HG03025 (cell line): ENCODE results near the gene ZSWIM4.
A peak's percentile ranks its signal among the peaks of the same experiment; 100 is the strongest.

Experiments
- ATAC-seq: cut with Tn5 transposase; IDR thresholded peaks from one replicate; pipeline ENCODE4 v1.9.1; 2021; ENCODE audit warnings: mild to moderate bottlenecking, moderate library complexity; ENCODE audit not compliant: unreplicated experiment, low FRiP score

ZSWIM4 gene

DNA sequence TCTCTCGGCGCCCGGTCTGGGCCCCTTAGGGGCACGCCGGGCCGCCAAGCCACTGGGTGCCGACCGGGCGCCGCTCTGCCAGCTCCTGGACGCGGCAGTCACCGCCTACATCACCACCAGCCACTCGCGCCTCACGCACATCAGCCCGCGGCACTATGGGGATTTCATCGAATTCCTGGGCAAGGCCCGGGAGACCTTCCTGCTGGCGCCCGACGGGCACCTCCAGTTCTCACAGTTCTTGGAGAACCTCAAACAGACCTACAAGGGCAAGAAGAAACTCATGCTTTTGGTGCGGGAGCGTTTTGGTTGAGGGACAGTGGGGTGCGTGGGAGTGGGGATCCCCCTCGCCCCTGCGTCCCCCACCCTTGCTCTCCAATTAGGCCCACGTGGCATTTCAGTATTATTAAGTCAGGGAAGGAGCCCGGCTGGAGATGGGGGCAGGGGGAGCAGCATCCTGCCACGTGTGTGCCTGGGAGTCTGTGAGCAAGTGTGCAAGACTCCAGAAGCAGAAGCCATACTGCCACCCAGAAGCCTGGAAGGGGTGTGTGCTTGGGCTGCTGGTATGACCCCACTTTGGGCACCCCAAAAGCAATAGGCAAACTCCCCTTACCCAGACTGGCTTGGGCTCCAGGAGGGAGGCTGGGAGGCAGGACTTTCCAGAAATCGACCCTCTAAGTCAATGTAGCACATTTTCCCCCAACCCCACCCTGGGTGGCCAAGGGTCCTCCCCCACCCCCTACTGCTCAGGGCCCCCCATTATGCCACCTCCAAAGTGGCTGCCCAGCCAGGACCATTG is 35.7 kb downstream of the ZSWIM4 start:
- ATAC-seq = no peak

DNA sequence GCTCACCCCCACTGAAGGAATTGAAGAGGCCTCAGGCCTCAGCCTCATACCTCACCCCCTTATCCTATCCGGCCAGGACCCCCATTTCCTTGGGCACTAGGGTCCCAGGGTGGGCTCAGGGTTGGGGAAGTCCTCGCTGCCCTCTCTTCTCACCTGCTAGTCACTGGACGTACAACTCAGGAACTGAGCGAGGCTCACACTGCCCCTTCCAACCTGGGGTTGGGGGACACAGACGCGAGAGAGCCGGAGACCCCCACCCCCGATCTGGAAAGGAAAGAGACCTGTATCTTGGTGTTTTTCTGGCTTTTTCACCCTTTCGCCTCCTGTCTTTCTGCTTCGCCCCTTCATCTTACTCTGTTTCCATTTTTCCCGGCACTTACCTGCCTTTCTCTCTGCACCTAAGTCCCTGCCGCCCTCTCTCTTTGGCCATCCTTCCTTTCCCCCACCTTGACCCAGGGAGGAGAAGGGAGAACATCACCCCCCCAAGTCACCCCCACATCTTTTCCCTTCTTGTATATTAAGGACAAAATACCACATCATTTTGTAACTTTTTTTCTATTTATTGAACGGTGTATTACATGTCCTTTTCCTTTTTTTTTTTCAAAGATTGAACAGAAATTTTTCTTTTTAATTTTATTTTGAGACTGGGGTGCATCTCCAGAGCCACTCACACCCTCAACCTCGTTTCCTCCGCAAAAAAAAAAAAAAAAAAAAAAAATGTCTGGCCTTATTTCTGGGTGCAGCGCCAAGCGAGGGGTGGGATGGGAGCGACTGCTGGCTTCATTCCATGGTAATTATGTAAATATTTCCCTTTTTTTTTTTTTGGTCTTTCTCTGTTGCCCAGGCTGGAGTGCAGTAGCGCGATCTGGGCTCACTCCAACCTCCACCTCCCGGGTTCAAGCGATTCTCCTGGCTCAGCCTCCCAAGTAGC is 36.6 kb downstream of the ZSWIM4 start:
- ATAC-seq = no peak

DNA sequence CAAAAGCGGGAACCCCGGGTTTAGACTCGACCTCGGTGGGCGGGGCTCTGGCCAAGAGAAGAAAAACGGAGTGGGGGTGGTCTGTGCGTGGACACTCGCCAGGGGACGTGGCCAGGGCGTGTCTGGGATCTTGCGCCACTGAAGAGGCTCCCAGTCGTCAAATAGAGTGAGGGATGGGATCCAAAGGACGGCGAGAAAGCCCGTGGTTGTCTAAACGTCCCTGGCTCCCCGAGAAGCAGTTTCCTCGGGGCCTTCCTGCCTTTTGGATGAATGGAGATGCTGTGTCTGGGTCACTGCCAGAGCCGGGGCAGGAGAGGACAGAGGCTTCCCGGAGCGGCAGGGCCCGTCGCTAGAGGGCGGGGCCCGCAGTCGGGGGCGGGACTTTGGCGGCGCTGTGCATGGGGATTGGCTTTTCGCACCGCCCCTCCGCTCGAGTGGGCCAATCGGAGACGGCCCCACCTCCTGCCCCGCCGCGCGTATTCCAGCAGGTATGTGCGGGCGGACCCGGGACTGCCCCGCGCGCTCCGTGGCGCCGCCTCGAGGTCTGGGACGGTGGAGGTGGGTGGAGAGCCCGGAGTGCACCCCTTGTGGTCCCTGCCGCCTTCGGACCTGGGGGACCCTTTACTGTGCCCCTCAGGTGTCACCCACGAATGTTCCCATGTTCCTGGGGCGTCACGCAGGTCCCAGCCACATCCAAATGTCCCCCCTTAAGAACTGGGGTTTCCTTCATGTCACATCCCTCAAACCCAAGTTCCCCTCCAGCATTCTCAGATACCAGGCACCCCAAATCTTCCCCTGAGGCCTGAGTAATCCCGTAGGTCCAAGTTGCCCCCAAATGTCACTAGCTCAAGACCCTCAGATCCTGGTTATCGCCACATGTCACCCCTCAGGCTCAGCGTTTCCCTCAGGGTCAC is 38.3 kb downstream of the ZSWIM4 start:
- ATAC-seq = peak; percentile 56

DNA sequence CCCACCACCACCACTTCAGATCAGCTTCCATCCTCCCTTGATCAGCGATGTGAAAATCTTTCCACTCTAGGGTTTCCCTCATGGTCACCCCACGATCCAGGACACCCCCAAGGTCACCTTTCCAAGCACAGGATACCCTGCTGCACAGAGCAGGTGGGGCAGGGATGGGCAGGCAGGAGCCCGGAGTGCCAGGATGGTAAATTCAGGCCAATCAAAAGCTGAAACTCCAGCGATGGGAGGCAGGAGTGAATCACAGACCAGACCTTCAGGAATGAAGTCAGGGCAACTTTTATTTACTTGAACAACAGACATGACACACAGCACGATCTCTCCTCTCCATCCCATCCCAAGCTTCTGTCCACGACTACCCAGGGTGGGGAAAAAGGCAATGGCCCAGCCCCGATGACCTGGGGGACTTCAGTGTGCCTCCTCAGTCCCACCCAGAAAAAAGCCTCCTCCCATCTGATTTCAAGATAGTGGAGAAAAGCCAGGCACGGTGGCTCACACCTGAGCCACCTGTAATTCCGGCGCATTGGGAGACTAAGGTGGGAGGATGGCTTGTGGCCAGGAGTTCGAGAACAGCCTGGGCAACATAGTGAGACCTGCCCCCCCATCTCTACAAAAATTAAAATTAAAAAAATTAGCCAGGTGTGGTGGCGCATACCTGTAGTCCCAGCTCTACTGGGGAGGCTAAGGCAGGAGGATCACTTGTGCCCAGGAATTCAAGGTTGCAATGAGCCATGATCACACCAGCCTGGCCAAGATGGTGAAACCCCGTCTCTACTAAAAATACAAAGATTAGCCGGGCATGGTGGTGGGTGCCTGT is 39.2 kb downstream of the ZSWIM4 start:
- no peak for ATAC-seq

DNA sequence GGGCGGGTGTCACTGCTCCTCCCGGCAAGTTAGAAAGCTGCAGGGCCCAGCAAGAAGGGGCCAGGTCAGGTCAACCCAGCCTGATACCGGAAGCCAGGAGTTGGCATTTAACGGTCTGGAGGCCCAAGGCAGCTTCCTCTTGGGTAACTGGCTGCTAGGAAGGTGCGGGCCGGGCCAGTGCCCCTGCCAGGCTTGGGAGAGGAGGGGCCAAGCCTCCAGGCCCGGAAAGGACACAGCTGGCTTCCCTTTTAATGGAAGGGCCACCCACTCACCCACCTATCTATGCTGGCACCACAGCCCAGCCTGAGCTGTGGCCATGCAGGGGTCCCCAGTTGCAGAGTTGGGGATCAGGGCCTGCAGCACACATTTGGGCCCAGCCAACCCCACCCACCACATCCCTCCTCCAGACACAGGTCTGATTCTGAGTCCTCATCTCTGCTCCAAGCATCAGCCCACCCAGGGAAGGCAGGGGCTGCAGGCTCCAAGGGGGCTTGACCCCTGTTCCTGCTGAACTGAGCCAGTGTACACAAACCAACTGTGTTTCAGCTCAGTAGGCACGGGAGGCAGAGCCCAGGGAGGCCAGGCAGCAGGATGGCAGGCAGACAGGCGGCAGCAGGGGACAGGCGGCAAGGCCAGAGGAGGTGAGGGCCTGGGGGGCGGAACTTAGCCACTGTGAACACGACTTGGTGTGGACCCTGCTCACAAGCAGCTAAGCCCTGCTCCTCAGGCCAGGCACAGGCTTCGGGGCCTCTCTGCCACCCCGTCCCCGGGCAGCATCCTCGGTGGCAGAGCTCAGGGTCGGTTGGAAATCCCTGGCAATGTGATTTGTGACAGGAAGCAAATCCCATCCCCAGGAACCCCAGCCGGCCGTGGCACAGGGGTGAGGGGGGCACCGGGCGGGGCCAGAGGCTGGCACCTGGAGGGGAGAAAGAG is 40.8 kb downstream of the ZSWIM4 start:
- no peak for ATAC-seq

DNA sequence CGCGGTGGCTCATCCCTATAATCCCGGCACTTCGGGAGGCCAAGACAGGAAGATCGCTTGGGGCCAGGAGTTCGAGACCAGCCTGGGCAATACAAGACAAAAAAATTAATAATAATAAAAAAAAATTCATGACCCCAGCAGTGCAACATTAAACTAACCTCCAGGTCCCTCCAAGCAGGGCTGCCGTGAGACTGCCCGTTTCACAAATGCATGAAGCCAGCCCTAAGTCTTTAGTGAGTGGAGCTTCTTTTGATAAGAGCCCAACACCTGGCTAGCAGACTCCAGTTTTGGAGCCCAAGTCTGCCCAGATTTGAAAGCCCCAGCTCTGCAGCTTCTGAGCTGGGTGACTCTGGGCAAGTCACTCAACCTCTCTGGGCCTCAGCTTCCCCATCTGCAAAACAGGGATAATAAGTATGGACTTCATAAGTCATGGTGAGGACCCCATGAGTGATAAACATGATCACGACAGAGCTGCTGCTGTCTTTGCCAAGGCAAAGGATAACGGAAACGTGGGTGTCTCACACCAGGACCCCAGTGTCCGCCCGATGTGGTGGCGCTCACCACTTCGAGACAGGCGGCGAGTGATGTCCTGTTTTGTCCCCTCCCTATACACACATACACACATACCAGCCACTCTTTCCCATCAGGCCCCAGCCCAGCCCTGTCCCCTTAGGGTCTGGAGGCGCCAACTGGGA is 43.3 kb downstream of the ZSWIM4 start:
- no peak for ATAC-seq

DNA sequence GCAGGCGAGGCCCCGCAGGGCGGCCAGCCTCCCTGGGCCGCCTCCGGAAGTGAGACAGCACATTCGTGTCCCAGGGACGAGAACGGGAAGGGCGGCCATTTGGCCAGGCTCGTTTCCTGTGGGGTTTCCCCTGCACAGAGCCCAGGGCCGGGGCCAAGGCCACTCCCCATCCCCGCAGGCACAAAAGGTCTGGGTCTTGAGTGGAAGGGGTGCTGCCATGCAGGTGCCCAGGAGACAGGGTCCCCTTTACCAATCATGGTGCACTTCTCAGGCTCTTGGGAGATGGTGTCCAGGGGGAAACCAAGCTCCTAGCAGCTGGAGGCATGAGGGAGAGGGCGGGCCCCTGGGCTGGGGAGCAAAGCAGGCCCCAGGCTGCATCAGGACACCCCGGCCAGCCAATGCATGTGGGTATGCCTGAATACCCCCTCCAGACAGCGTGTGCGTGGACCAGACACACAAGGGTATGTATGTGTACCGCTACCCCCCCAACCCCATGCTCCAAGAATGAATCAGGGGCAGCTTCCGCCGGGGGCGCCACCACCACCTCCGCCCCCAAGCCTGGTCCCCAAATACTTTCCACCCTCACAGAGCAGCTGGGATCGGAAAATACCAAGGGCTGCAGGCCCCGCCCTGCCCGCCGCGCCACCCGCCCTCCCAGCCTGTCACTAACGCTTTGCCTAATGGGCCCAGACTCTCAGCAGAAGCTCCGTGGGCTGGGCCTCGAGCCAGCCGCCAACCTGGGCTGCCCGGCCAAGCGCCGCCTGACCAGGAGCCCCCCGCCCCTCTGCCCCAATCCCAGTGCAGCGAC is 44.1 kb downstream of the ZSWIM4 start:
- no peak for ATAC-seq

DNA sequence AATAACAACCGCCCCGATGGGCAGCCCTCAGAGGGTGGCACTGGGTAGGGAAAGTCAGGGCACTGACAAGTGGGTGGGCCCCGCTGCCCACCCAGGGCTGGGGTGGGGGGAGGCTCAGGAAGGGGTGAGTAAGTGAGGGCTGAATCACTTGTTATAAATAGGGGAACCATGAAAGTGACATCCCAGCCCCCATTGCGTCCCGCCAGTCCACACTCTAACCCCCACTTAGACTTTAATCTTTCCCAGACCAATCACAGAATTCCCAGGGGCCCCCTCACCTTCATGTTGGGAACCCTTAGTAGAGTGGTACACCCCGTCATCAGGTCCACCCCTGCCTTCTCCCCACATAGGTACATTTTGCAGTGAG is 44.7 kb downstream of the ZSWIM4 start:
- ATAC-seq = no peak

DNA sequence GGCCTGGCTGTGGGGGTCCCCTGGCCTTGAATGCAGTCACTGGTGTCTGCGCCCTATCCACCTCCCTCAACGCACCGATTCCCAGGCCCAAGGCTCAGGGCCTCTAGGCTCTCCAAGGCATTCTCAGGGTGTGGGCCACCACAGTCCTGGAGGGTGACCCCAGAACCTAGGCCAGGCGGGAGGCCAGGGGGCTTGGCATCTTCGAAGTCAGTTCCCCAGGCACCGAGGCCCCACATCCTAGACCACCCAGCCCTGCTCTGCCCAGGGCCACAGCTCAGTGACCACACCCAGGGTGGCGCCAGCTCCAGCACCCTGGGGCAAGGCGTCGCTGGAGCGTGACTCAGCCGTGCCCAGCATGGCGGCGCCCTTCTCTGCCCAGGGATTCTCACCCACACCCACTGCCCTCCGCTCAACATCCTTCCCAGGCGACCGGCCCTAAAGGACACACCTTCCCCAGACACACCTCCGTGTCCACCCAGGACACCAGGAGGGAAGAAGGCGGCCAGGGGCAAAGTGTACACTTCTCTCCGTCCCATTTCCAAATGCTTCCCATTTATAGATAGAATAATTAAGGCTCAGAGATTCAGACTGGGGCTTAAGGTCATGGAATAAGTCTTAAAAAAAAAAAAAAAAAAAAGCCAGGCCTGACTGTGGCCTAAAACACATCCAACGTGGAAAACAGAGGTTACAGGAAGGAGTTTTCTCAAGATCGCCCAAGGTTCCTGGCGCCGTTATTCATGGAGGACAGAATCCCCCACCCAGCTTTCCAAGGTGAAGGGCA is 45.3 kb downstream of the ZSWIM4 start:
- ATAC-seq = no peak

DNA sequence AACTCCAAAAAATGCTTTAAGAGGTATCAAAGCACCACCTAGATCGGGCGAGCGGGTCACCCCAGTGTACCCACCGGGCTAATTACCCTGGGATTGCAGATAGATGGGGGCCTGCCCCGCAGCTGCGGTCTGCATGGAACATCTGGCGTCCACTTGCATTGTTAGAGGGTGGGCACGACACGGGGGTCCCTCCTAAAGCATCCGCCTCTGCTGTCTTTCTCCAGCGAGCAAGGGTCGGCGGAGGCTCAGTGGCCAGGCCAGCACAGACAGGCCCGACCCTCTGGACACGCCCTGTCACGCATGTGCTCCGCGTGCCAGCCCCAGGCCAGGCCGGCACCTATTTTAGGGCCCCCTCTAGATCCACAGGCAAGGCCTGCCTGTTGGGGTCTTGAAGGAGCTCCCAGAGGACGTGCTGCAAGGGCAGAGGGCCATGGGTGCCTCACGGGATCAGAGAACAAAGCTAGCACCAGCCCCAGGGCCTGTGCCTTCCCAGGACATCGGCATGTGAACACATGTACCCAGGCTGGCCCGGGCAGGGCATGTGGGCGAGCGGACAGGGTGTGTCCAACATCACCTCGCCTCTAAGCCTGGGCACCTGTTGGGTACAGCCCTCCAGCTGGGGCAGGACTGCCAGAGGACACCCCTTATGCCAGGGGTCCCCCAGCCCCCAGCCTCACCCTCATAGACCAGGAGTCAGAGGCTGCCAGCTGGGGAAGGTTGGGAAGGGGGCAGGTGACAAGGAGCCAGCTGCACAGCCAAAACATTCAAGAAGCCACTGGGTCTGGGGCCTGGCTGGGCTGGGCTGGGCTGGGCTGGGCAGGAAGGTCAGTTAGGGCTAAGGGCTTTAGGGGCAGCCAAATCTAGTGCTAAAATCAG is 46.1 kb downstream of the ZSWIM4 start:
- ATAC-seq = no peak

DNA sequence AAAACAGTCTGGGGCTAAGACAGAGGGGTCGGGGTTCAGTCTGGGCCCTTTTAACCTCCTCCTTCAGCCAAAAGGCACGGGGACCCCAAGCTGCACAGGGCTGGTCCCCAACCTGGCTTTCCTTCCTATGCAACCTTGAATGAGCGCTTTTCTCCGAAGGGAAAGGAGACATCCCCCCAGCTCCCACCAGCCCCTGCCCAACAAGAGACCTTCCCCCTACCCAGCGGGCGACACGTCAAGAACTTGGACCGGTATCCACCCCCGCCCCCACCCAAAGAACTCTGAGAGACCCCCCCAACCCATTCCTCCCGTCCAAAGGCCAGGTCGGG is 46.7 kb downstream of the ZSWIM4 start:
- ATAC-seq = no peak

DNA sequence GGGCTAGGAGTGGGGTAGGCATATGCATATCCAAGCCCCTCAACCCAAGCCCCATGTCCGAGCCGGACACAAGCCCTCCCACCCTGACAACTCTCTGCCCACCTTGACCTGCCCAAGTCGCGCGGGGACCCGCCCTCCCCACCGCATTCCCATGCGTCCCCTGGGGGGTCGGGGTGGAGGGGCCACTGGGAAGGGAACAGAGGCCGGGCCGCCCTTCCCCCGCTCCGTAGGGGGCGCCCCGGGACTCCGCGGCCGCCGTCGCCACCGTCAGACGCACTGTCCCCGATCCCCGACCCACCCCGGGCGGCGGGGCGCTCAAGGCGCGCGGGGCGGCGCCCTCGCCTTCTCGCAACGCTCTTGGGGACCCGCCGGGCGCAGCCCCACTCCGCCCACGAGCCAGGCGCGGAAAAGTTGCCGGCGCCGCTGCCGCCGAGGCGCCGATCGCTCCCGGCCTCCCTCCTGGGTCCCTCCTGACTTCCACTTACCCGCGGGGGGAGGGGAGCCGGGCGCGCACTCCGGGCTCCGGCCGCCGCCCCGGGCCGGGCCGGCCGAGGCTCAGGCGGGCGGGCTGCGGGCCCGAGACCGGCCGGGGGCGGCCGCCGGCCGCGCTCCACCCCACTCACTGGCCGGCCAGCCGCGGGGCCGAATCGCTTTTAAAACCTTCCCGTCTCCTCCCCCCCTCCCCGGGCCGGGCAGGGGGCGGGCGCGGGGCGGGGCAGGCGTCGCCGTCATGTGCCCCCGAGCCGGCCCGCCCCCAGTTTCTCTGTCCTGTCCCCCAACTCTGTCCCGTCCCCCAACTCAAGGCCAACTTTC is 47.3 kb downstream of the ZSWIM4 start:
- ATAC-seq = no peak

DNA sequence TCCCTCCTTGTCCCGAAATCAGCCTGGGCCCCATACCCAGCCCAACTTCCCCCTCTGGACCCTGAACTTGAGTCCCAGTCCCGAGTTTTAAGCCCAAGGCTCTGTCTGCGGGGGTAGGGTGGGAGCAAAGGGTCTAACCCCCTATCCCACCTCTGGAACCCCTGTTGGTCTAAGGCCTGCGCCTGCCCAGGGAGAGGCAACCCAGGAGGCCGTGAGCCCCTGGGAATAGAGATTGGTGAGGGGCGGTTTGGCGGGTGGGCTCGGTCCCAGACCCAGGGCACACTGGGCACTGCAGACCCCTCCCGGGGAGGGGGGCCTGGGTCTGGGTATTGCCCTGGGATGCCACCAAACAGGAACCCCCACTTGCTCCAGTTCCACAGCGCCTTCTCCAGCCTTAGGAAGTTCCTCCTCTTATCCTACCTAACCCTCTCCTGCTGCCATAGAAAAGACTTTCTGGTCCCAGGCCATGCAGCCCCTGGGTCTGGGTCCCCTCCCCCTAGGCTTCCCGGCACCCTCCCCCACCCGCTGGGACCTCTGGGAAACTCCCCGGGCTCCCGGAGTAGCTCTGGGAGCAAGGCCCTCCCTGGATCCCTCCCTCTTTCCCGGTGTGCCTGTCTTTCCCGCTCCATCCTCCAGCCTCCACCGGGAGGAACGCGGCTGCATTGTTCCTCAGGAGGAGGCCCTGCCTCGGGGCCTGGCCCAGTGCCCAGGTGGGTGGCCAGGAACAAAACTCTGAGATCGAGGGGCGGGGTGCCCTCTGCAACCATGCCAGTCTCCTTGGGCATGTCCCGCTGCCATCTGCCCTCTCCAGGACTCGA is 48.1 kb downstream of the ZSWIM4 start:
- no peak for ATAC-seq

DNA sequence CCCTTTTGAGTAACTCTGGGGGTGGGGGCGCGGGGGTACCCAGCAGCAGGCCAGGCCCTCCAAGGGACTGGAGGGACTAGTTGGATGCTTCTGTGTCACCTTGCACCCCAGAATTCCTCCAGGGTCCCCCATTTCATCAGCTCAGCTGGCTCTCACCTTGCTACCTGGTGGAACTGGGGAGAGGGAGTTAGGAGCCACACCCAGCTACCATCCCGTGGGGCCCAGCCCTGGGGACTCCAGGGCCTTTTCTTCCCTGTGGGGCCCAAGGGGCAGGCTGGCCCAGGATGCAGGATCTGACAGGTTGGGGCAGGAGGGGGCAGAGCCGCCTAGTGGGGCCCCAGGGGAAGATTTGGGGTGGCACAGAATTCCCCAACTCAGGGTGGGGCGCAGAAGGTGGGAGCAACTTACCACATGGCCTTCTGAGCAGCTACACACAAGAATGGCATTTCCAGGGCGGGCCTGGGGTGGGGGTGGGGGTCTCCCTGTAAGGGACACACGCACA is 48.9 kb downstream of the ZSWIM4 start:
- no peak for ATAC-seq
